ENCODE data around the gene DGKI.
A peak's percentile ranks its signal among the peaks of the same experiment; 100 is the strongest.

Gene DGKI

GRCh38 chr7:137871170-137871915, 24.6 kb upstream of the DGKI start:
- FAIRE-seq: peak; percentile 92

- FAIRE-seq: no peak
Measured at GRCh38 chr7:137870684-137871083, 23.9 kb upstream of the DGKI start.

- no peak for FAIRE-seq
Measured at GRCh38 chr7:137870078-137870477, 23.3 kb upstream of the DGKI start.

- no peak for FAIRE-seq
Measured at GRCh38 chr7:137869260-137869659, 22.5 kb upstream of the DGKI start.

DNA sequence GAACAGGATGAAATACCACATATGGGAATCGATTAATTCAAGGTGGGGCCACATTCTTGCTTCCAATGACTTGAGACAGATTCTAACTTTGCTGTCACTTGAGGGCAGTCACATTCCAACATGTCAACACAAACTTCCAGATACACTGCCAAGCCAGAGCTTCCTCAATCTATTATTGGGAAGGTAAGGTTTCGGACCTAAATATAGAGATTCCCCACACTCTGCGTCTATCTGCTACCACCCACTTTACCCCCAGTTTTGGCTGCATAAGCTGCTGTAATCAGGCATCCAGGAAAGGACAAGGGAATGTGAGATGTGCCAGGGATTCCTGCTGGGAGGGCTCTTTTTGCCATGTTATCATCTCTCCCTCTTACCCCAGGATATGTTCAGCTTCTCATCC, 20.5 kb upstream of the DGKI start:
- FAIRE-seq: no peak

DNA sequence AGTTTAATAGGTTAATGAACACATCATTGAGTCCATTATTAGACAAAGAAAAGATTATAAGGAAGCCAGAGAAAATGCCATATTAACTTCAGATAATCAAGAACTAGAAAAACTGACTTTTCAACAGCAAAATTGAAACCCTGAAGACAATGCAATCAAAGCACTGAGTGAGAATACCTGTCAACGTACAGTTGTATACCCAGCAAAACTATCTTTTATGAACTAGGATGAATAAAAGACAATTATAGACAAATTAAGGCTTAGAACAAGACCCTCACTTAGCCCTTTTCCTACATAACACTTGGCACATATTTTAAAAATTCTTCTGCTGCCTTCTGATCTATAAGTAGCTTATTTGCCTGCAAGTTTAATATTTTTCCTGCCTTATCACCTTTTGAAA, 19.0 kb upstream of the DGKI start:
- no peak for FAIRE-seq

GRCh38 chr7:137862964-137863363, 16.2 kb upstream of the DGKI start:
- FAIRE-seq: no peak

- no peak for FAIRE-seq
Measured at GRCh38 chr7:137862358-137862757, 15.6 kb upstream of the DGKI start.

GRCh38 chr7:137860542-137860941, 13.8 kb upstream of the DGKI start:
- no peak for FAIRE-seq

DNA sequence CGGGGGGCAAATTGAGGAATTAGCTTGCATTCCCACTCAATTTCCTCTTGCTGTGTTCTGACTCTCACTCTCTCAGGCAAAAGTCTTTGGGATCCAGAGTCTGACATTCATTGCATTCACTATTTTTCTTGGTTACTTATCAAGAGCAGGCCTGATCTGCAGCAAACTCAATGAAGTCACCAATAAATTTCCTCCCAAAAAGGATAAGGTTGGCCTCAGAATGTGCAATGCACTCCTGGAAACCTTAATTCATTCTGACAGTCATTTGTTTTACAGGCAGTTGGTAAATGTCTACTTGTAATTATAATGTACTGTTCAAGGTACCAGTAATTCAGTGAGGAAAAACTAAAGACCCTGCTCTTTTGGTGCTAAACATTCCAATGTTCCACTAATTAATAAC, 6.3 kb upstream of the DGKI start:
- no peak for FAIRE-seq

DNA sequence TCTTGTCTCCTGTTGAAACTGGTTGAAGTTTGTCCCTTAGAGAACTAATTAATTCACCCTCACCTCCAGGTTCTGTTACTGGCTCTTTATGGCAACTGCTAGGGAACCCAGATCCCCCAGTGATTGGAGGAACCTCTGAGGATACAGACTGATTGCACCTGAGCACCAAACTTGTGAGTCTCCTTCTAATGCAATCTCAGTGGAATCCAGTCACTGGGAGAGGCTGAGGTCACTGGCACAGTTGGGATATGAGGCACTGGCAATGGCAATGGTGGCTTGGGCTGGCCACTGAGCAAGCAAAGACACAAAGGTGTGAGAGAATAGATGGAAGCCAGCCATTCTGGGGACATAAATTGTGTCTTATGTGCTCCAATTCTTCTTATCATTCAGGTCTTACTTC, 5.3 kb upstream of the DGKI start:
- FAIRE-seq: no peak

DNA sequence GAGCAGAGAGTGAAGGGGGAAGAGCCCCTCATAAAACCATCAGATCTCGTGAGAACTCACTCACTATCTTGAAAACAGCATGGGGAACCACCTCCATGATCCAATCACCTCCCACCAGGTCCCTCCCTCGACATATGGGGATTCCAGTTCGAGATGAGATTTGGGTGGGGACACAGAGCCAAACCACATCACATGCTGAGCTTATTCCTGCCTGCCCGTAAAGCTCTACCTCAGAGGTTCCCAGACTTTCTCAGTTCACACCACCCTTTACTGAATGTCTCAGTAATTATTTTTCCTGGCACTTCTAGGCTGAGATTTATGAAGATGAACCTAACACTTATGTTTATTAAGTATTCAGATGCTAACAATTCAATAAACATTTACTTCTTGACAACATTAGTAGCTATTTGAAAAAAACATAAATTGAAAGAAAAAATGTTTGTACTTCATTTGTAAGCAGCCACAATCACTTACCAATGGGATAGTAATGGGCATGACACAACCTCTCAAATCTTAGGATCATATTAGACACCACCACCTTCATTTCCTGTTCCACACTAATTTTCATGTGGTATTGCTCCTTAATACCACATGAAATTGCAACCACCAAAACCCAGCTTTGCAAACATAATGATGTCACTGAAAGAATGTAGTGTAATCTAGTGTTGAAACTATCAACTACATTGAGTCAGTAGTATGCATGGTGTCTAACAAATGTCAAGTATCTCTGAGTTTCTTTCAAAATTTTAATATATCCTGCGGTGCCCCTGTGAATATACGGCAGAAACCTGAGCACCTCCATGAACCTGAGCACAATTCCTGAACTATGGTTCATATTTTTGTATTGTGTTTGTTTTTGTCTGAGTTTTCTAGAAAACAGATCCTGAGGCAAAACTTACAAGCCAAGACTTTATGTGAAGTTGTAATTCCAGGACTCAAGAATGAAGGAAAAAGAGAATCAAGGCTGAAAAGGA, 4.5 kb upstream of the DGKI start:
- no peak for FAIRE-seq

- FAIRE-seq: no peak
Measured at GRCh38 chr7:137850571-137850970, 3.8 kb upstream of the DGKI start.

GRCh38 chr7:137848095-137848494, 1.3 kb upstream of the DGKI start:
- FAIRE-seq: no peak

- FAIRE-seq: no peak
Measured at GRCh38 chr7:137847568-137848050, 835 bp upstream of the DGKI start.

- no peak for FAIRE-seq
Measured at GRCh38 chr7:137846549-137846826, 286 bp downstream of the DGKI start.

DNA sequence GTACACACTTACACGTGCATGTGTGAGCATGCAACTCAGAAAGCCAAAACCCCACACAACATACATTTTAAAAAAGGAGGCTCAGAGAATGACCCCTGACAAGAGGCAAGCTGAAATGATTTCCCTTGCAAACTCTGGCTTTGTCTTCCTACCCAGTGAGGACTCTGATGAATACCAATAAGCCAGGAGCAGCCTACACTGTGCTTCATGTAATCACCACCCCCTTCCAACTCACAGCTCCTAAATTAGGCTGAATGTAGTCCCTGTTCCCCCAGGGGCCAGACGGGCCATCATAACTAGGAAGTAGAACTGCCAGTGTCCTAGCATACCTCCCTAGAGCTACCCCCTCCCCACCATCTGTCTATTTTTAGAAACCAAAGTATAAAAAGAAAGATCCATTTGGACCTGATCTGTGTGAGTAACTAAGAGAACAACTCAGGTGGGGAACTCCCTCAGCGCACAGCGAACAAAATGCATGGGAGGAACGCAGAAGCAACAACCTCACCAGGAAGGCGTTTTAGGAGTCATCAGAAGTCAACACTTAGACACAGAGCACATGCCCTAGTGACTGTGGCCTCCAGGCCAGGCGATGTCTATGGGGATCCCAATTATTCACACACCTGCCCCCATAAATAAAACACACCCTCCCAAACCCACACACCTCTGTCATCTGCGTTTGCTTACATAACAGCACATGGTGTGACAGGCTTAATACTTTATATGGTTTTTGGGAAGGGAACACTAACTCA, 1.9 kb downstream of the DGKI start:
- no peak for FAIRE-seq

GRCh38 chr7:137839903-137840779, 6.6 kb downstream of the DGKI start:
- no peak for FAIRE-seq

DNA sequence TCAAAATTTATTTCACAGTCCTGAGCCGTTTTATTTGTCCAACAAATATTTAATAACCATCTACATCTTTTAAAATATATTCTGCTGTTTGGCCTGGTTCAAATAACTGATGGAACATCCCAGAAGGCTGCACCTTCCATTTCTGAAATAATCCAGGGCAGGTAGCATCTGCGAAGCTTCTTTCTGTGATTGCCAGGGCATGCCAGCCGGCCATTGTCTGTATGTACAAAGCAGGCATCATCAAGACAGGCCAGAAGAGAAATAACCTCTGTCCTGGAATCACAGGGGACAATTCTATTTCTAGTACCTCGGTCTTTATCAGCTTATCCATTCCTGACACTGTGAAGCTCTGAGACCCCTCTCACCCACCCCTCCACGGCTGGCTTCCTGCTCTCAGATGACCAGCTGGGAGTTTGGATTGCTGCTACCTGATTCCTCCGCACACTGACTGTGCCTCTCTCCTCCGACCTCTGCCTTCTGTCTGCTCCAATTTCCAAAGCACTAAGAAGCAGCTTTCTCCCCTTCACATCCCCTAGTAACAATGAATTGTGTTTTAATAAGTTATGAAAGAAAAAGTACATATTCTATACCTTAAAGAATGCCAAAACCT, 8.0 kb downstream of the DGKI start:
- FAIRE-seq: no peak

- FAIRE-seq: no peak
Measured at GRCh38 chr7:137836541-137836940, 10.2 kb downstream of the DGKI start.

DNA sequence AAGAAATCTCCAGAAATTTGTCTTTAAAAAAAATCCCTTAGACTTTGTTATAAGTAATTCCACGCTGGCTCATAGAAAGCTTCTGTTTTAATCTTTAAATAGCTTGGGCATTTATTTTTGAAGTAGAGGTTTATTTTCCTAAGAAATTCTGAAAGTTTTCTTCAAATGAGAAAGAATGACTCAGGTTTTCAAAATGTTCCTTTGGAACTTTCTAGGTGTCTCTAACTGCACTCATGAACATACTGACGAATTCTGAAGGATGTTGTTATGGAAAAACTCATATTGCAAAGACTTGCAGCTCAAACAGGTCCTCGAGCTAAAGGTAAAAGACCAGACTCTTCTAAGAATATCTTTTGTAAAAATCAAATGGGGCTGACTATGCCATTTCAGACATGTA, 10.7 kb downstream of the DGKI start:
- FAIRE-seq: no peak

Data from endometrium (tissue), 2 donors.